Activated CD4-positive, alpha-beta T cell treated with anti-CD3 and anti-CD28 coated beads for 24 hours (primary cell): ENCODE results near the gene PRSS27.
"Not testable (repeated sequence)": the region's sequence is repeated elsewhere in the genome, so short reads cannot be mapped to it uniquely, and the experiment has no call there.

ENCODE experiments used
- DNase-seq, 2 donors: peaks; one replicate each; pipeline ENCODE4 v3.0.0-alpha.2; 2020; ENCODE audit warnings: low read depth in 2 of 2

Gene PRSS27

DNA sequence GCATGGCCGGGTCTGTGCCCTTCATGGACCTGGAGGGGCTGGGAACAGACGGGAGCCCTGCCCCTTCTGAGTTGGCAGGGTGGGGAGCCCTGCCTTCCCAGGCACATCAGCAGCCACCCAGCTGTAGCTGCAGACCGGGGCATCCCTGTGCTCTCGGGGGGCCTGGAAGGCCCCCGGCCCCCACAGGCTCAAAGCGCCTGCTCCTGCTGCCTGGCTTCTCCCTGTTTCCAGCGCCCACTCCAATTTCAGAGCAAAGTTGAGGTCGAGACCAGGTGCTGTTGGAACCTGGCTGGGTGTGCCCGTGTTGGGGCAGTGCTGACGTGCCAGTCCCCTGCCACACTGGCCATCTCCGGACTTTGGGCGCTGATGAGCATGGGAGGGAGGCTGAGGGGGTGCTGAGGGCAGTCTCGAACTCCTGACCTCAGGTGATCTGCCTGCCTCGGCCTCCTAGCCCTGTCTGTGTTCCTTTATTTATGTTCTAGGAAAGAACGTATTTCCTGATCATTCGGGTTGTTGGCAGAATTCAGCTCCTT is 4.9 kb upstream of the PRSS27 start:
- no peak for DNase-seq

DNA sequence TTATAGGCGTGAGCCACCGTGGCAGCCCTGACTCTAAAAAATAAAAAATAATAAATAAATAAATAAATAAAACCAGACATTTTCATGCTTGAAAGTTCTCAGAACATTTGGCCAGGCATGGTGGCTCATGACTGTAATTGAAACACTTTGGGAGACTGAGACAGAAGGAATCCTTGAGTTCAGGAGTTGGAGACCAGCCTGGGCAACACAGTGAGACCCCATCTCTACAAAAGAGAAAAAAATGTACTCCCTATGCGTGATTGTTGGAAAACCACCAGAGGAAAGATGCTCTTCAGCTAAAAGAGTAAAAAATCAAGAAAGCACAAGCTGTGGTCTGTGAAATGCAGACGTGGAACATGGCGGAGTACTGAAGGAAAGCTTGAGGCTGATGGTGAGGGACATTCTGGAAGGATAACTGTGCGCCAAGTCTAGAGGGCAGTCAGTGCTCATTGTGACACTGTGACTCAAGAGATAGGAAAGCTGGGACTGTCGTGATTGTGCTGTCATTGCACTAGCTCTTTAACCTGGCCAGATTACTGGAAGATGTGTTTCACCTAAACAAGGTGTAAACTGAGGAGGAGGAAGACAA is 4.2 kb upstream of the PRSS27 start:
- DNase-seq = no peak

DNA sequence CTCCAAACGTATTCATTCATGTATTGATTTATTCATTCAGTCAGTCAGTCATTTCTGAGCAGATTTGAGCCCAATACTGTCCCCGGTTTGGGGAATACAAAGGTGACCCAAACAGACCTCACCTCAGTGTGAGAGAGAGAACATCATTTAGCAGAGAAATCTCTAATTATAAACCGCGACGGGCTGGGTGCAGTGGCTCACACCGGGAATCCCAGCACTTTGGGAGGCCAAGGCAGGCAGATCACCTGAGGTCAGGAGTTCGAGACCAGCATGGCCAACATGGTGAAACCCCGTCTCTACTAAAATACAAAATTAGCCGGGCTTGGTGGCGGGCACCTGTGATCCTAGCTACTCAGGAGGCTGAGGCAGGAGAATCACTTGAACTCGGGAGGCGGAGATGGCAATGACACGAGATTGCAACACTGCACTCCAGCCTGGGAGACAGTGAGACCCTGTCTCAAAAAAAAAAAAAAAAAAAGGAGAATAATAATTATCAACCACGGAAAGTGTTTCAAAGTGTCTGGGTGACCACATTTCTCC is 1.7 kb upstream of the PRSS27 start:
- DNase-seq = not testable (repeated sequence)

DNA sequence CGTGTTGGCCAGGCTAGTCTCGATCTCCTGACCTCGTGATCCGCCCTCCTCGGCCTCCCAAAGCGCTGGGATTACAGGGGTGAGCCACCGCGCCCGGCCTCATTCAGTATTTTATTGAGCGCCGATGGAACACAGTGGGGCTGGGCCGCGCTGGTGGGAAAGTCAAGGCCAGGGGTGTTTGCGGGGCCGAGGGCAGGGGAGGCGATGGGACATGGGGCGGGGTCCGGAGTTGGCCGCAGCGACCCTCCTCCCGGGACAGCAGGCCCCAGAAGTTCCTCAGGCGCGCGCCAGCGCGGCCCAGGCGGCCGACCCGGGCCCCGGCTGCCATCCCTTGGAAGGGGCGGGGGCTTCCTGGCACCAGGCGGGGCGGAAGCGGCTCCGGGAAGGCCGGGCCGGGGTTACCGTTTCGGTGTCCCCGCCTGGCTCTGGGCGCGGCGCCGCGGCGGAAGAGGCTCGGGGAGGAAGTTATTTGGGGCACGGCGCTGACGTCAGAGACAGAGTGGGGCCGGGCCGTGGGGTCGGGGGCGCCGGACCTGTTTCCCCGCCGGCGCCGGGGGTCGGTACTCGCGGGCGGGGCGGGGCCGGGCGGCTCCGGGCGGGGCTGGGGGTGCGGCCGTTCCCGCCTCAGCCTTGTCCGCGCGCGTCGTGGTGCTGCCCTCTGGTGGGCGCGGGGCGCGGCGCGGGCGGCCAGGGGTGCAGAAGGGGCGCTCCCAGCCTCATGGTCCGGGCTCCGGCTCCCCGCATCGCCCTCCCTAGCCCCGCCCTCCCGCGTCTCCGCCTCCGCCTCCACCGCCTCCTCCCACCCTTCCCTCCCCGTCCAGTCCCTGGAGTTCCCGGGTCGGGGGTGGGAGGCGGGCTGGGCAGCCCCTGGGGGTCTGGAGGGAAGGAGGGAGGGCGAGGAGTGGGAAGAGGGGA is 952 bp upstream of the PRSS27 start:
- DNase-seq = peak; percentile 81 to 82

DNA sequence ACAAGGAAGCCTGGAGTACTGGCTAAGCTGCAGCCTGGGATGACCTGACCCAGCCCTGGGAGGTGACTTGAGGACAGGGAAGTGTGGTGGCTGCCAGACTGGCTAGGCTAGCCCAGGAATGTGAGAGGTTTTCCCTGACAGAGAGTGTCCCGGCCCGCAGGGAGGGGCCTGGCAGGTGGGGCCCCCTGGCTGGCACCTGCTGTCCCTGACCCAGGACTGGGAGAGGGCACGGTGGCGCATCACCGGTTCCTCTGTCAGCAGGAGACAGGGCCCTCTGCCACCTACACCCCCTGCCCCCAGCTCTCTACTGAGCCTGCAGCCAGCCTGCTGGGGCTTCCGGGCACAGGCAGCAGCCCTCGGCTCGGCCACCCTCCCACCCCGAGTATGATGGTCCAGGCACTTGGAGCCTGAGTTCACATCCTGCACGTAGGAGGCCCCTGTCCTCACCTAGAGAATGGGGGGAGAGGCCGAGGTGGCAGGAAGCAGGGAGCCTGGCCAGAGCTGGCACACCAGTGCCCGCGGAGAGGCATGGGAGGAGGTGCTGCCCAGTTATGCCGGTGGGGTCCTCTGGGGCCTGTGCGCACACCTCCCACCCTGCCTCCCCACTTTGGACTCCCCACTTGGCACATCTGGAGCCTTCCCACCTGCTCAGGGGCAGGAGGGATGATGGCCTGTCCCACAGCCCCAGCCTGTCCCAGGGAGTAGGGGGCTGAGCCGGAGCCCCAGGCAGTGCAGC is 528 bp downstream of the PRSS27 start:
- DNase-seq = no peak

DNA sequence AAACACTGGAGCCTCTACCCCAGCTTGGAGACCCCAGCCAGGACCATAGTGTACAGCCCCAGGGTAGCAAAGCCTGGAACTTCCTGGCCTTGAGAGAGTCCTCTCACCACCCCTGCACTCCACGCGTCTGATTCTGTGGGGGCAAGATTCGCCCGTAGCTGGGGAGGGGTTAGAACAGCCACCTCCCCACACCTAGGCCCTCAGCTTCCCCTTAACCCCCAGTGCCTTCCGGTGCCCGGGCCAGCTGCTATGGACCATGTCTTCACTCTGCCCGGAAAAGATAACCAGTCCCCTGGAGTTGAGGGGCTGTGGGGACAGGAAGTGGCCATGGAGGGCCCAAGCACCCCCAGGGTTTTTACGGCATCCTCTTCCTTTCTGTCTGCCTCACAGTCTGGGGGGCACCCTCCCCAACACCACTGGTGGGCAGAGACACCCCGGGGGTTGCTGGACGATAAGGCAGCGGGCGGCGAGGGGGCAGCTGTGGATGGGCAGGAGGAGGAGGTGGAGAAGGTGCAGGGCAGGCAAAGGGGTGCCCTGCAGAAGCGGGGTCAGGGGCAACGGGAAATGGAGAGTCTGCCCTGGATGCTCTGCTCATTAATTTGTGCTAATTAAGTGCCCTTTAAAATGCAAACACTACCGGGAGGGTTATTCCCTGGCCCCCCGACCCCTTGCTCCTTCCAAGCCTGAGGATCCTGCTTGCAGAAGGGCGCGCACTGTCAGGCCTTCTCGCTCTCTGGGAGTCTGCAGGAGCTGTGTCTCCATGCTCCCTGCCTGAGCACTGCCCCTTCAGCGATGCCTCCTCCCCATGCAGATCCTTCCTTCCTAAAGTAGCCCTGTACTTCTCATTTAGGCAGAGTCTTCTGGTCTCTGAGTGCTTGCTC is 2.4 kb downstream of the PRSS27 start:
- DNase-seq = no peak

DNA sequence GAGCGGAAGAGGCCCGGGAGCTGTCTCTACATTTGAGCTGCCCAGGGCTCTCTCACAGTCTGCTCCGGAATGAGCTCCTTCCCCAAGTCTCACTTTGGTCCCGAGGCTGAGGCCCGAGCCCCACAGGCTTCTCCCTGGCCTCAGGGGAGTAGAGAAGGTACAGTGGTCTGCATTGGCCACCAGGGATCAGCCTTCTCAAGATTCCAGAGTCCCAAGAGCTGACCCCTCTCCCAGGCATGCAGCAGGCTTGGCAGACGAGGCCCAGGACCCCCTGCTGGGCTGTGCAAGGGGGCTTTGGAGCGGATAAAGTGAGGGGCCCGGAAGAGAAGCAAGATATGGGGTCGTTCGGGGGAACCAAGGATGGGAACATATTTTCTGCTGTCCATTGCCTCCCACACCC is 3.1 kb downstream of the PRSS27 start:
- DNase-seq = no peak

DNA sequence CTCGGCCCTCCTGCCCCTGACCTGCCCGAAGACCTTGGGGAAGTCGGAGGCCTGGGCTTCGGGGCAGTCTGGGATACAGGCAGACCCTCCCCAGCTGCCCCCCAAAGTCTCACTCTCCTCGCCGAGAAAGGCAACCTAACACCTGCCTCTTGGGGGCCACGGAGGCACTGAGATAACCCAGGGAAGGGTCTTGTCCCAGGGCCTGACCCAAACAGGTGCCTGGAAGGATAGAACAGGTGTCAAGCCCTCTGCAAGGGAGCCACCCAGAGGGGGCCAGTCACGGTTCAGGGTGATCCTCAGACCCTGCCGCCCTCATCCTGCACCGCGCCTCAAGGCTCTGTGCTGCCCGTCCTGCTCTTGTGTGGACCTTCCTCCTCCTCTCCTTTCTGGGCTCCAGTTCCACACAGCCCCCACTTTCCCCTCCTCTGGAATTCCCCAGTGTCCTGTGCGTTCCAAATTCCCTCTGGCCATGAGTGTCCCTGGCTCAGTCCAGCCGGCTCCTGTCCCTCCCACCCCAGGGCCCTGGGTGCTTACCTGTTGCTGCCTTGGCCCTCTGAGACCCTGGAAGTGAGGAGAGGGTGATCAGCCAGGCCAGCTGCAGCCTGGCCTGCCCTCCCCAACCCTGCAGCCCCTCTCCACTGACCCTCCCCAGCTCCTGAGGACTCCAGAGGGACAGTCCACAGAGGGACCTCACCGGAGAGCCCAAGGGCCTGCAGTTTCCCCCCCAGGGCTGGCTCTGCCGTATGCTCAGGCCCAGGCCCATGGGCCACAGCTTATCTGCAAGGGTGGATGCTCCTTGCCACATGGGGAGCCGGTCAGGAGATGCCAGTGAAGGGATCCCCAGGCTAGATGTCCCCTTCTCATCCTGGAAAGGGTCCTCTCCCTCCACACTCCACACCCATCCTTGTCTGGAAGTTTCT is 3.8 kb downstream of the PRSS27 start:
- no peak for DNase-seq

DNA sequence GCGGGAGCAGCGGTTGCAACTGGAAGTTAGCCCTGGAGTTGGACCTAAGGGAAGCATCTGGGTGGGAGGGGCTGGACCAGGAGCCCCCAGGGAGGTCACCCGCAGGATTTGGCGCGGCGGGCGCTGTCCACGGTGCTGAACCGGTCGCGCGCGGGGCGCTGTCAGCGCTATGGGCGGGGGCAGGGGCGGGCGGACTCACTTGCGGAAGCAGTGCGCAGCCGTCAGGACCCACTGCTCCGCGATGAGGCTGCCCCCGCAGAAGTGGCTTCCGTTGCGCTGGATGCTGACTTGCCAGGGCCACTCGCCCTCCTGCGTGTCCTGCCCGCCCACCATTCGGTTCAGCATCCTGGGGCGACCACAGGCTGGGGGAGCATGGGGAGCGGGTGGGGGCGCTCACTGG is 4.5 kb downstream of the PRSS27 start:
- DNase-seq = peak; percentile 60 to 68

DNA sequence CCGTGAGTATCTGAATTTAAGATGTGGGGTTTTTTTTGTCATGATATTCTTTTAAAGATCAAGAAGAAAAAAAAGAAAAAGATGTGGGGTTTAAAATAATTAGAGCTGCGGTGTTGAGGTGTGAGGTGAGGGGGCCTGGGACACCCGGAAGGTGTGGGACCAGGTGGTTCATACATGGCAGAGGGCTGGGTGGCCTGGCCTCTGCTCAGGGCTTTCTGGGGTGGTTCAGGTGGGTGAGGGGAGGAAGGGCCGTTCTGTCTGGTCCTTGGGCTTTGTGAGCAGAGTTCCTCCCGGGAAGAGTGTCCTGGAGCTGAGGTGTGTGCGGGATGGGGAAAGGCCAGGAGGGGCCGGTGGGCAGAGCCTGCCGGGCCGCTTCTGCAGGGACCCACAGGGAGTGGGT is 5.0 kb downstream of the PRSS27 start:
- no peak for DNase-seq

DNA sequence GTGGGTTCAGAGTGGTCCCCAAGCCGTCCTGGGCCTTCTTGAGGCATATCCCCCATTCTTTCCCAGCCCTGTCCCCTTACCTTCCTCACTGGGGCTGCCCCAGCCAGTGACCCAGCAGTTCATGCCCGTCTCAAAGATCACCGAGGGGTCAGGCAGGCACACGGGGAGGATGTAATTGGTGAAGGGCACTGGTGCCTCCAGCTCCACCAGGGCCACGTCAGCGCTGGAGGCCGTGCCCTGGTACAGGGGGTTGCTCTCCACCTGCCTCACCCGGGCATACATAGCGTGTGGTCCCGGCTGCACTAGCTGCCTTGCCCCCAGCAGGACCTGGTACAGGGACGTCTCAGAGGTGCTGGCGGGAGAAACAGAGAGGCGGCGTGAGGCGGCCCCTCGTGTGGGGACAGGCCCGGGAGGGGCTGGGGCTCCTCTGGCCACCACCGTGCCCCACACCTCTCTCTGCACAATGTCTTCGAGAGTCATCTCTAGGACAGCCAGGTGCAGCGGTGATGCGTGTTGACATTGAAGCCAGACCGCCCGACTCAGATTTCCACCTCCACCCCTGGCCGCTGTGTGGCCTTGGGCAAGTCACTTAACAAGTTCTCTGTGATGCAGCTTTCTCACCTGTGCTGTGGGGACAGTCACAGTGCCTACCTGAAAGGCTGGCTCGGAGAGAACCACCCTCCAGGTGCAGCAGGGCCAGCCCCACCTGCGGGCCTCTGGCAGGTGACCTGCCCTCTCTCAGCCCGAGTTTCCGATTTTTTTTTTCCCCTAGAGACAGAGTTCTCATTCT is 5.8 kb downstream of the PRSS27 start:
- no peak for DNase-seq

DNA sequence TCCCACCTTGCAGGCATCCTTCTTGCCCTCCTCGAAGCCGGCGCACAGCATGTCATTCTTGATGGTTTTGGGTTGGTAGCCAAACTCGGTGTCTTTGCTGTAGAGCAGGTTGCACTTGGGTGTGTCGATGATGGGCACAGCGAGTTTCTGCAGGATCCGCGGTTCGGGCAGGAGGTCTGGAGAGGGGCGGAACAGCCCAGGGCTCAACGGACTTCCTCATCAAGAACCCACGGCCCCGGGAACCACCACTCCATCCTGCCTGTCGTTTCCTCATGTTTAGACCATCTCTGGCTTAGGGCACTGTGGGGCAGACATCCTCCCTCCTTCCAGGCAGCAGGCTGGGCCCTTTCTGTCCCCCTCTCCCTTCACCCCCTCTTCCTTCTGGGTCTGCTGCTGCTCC is 6.5 kb downstream of the PRSS27 start:
- no peak for DNase-seq

DNA sequence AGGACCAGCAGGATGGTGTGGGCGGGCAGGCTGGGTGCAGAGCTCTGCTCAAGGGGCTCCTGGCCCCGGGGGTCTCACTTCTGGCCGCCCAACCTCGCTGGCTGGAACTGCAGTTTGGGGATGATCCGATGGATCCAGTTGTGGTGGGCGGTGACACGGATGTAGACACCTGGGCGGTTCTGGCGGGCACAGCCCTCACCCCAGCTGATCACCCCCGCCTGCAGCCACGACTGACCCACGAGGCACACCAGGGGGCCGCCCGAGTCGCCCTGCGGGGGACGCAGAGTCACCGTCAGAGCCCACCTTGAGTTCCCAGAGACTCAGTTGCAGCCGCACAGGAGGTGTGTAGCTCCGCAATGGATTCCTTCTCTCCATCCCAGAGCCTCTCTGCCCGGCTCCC is 7.5 kb downstream of the PRSS27 start:
- no peak for DNase-seq

DNA sequence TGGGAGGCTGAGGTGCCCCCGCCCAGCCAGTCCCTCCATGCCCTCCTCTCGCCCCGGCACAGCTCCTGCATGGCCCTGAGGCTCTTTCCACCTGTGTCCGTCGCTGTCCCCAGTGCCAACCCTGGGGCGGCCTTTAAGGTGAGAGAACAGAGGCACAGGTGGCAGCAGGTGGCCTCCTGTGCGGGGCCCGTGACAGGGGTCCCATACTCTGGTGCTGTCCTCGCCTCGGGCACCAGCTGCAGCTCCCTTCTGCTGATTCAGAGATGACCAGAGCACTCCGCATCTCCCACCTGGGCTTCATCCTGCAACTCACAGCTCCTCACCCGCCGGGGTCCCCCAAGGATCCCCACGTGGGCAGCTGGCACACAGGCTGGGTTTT is 8.0 kb downstream of the PRSS27 start:
- no peak for DNase-seq

DNA sequence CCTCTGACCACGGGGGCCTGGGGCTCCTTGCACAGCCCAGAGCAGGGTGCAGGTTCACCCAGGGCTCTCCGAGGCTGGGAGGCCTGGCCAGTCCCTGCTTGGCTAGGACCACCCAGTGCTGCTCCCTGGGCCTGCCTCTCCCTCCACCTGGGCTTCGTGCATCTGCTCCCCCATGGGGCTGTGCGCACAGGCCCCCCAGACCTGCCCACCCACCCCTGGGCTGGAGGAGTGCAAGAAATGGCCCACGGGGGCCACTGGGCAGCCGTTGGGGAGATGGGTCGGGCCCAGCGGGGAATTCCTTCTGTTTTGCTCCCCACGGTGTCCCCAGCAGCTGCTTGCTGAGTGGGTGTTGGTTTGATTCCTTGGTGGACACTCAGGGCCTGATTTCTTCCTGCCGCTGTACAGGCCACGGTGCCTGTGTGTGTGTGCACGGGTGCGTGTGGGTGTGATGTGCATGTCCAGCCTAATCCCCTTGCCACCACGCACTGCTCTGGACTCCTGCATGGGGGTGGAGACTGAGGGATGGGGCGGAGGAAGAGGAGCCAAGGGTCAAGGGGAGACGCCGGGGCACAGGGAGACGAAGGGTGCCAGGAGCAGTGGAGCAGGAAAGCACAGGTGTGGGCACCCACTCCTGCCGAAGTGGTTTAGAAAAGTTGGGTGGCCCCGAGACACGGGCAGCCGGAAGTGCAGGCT is 8.5 kb downstream of the PRSS27 start:
- no peak for DNase-seq

DNA sequence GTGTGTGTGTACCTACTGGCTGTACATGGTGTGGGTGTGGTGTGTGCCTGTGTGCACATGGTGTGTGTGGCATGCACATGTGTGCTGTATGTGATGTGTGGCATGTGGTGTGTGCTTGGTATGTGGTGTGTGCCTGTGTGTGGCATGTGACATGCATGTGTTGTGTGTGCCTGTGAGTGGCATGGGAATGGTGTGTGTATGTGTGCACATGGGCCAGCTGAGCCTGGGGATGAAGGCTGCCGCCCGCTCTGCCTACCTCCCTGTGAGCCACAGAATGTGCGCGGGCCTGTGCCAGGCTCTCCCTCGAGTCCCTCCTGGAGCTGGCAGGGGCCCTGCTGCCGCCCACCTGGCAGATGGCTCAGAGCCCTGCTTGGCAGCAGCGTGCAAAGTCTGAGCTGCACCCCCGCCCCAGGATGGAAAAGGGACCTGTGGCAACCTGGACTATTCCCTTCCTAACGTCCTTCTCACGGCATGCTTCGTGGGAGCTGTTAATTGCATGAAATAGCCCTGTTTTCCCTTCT is 9.3 kb downstream of the PRSS27 start:
- no peak for DNase-seq

DNA sequence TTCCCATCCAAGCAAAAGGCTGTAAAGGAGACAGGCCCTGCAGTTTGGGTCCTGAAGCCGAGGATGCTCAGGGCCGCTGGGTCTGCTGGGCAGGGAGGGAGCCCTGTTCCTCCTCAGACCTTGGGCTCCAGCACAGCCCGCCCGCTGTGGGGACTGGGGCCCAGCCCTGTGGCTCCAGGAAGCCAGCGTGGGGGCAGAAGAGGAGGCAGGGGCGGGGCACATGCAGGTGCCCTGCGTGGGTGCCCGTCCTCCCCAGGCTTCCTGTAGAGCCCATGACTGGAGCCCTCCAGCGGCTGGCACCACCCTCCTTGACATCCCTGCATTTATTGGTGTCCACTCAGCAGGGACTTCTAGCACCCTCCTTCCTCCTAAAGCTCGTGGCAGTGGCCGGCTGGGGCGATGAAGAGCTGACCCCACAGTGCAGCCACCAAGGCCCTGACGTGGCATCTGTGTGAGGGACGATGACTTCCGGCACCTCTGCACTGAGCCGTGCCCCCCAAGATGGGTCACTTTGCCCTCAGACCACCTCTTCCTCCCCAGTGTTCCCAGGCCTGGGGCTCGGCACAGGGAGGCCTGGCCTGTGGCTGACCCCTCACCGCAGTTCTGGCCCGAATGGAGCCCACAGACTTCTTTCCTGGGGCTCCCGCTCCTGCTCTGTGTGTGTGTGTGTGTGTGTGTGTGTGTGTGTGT is 9.9 kb downstream of the PRSS27 start:
- no peak for DNase-seq

DNA sequence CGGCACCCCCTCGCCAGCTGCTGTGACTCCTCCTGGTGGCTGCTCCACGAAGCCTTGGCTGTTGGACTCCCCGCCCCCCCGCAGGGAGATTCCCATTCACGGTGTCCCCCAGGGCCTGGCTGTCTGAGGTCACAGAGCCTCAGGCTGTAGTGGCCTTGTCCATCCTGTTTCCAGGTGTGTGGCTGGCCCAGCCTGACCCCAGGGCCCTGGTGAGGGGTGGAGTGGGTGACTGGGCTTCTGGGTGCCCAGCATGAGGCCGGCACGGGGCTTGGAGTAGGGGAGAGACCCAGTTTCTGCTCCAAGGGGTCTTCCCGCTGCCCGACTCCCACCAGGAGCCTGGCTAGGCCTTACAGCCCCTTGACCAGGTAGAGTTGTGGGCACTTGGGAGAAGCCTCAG is 10.4 kb downstream of the PRSS27 start:
- no peak for DNase-seq
